Measurements from ENCODE around the gene CTCFL. TPM values are rescaled to one million over a fixed set of nuclear protein-coding genes. Genes with fewer than 3 reads are reported as not detected.

CTCFL gene
- total RNA-seq, 1 donor from 2014 or later: not detected

DNA sequence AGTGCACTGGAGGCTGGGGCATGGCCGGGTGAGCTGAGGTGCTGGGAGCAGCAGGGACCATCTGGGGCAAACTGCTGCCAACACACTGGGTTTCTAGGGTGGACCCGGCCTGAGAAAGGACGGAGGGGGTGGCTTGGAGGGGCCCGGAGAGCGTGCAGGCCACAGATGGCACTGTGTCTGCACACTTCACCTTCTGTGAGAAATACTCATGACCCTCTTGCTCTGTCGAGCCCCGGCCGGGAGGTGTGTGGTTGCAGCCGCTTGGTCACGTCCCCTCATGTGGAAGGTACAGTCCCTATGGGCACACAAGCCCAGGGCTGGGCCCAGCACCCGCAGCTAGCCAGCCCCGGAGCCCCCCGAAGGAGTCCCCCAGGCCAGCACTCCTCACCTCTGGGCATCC, 74.0 kb downstream of the CTCFL start:
- Mint-ChIP-seq H3K27ac (no peak overlapping the region), H3K36me3 (ENCODE audit: low read depth) (no peaks in the 10 kb centered on the region), H3K4me1 (ENCODE audit: low read depth) (peaks cover 24% of the 10 kb centered on the region), H3K9me3 (peaks cover 3% of the 10 kb centered on the region), H3K27me3 (ENCODE audit: insufficient read depth) (peaks cover 6% of the 10 kb centered on the region), H3K4me3 (no peak overlapping the region)
- no peak for DNase-seq (ENCODE audit: low spot score)
- intact Hi-C loops (cut with micrococcal nuclease): no loop called here

DNA sequence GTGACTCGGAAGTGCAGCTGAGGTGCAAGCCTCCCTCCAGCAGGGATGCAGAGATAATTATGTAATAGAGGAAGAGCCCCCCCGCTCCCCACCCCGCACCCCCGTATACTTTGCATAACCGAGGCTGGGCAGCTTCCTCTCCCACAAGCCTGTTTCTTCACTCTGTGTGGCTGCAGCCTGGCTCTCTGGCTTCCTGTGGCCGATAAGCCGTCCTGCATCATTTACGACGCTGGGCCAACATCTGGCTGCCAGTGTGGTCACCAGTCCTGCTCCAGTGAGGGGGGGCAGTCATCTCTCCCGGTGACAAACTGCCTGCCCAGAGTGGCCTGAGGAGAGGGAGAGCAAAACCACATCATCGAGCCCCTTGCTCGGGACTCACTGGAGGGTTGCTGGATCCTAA, 74.5 kb downstream of the CTCFL start:
- H3K27me3 Mint-ChIP-seq (ENCODE audit: insufficient read depth): peaks cover 8% of the 10 kb centered on the region
- H3K9me3 Mint-ChIP-seq: peaks cover 7% of the 10 kb centered on the region
- no peak overlapping the region for H3K4me3 Mint-ChIP-seq
- intact Hi-C loops (cut with micrococcal nuclease): no loop called here
- no peak for DNase-seq (ENCODE audit: low spot score)
- H3K36me3 Mint-ChIP-seq (ENCODE audit: low read depth): peaks cover under 1% of the 10 kb centered on the region
- peaks cover 24% of the 10 kb centered on the region for H3K4me1 Mint-ChIP-seq (ENCODE audit: low read depth)
- H3K27ac Mint-ChIP-seq: no peak overlapping the region

DNA sequence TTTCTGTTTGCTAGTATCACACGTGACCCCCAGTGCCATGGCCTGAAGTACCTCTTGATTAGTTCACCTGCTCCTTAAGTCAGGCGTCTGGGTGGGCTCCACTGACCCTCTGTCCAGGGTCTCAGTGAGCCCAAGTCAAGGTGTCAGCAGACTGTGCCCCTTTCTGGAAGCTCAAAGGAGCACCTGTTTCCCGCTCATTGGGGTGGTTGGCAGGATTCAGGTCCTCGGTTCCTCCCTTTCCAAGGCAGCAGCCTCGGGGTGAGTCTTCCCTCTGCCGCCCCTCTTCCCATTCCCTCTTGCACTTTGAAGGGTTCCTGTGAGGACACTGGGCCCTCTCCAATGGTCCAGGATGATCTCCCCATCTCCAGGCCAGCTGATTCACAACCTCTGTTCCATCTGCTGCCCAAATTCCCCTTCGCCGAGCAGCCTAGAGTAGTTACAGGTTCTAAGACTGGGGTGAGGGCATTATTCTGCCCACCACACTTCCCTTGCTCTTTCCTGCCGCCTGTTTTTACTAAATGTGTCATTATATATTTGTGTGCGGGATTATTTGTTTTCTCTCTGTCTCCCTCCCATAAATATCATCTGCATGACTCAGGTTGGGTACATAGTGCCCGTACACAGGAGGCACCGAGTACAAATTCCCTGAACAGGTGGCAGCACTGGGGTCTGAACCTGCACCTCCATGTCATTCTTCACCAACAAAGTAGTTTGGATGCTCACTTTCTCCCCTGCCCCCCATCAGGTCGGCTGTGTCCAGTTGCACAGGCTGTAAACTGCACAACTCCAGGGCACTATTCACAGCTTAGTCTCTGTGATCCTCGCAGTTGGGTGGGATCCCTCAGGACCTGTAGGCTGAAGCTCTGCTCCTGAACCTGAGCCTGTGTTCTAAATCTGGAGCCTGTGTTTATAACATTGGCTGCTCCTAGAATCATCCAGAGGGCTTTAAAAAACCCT, 75.3 kb downstream of the CTCFL start:
- H3K4me1 Mint-ChIP-seq (ENCODE audit: low read depth): peaks cover 24% of the 10 kb centered on the region
- no peak for DNase-seq (ENCODE audit: low spot score)
- peaks cover 9% of the 10 kb centered on the region for H3K27me3 Mint-ChIP-seq (ENCODE audit: insufficient read depth)
- H3K27ac Mint-ChIP-seq: no peak overlapping the region
- H3K9me3 Mint-ChIP-seq: peaks cover 9% of the 10 kb centered on the region
- H3K4me3 Mint-ChIP-seq: no peak overlapping the region
- intact Hi-C loops (cut with micrococcal nuclease): no loop called here
- peaks cover 2% of the 10 kb centered on the region for H3K36me3 Mint-ChIP-seq (ENCODE audit: low read depth)

DNA sequence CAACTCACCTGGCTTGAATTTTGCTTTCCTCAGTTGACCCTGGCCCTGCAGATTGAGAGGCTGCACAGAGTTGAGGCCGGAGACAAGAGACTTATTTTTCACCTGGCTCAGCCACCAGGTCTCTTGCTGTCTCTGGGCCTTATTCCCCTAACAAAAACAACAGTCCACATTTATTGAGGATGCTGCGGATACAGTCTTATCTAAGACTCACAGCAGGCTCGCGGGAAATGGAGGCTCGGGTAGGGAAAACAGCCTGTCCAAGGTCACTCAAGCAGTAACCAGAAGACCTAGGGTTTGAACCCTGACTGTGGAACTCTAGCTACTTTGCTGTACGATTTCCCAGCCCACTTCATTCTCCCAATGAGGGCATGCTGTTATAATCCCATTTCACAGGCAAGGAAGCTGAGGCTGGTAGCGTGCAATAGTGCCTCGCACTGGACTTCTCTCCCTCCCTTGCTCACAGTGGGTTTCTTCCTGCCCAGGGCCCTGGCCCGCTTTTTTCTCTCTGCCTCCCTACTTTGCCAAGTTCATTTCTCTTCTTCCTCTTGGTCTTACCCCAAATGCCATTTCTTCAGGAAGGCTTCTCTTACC, 76.1 kb downstream of the CTCFL start:
- intact Hi-C loops (cut with micrococcal nuclease): no loop called here
- H3K27me3 Mint-ChIP-seq (ENCODE audit: insufficient read depth): peaks cover 9% of the 10 kb centered on the region

More for the DNA sequence above, 76.1 kb downstream of the CTCFL start:
- Mint-ChIP-seq H3K27ac (no peak overlapping the region), H3K36me3 (ENCODE audit: low read depth) (peaks cover 2% of the 10 kb centered on the region), H3K9me3 (peaks cover 9% of the 10 kb centered on the region), H3K4me1 (ENCODE audit: low read depth) (peaks cover 24% of the 10 kb centered on the region), H3K4me3 (no peak overlapping the region)
- no peak for DNase-seq (ENCODE audit: low spot score)

Other genes with a start within 250 kb of the CTCFL start
- gene SPO11, start 195.3 kb downstream of the CTCFL start, total RNA-seq: not detected in 2 replicates
- 54.4 and 59.2 TPM in 2 replicates for gene RAE1, start 173.9 kb downstream of the CTCFL start, total RNA-seq
- gene RBM38, start 133.7 kb downstream of the CTCFL start, total RNA-seq: 90.4 and 92.5 TPM in 2 replicates
- not detected in 2 replicates for gene PCK1, start 36.0 kb upstream of the CTCFL start, total RNA-seq
- 0.15 and 0.41 TPM in 2 replicates for gene ZBP1, start 95.3 kb upstream of the CTCFL start, total RNA-seq
- gene PMEPA1, start 184.9 kb upstream of the CTCFL start, total RNA-seq: 0.57 and 0.66 TPM in 2 replicates

Data from activated T-helper 1 cell treated with anti-CD3 and anti-CD28 coated beads, Interleukin-12 subunit alpha, Interleukin-12 subunit beta, Interleukin-2, Interleukin-4 antibody, amounts not matched to agents 30 ng/mL and 10 ng/mL and 1 ng/mL, durations not matched to agents 14 hours and 24 hours and 36 hours (primary cell).